Measurements from ENCODE around the gene PLXNA4.

PLXNA4 gene

GRCh38 chr7:132576721-132577085 lies 433 bp upstream of the PLXNA4 start:
- TF ChIP-seq CTCF (IDR thresholded peaks at IDR 0.05; ENCODE audit: control extremely low read depth, extremely low read depth, low read depth, missing control alignments), result no peak
- DNase-seq (ENCODE audit: extremely low spot score), result no peak
- POLR2A ChIA-PET, result no interaction called here
- CTCF ChIA-PET, result no interaction called here

GRCh38 chr7:132575419-132575981 lies 770 bp downstream of the PLXNA4 start:
- POLR2A ChIA-PET, result no interaction called here

GRCh38 chr7:132574223-132574622 lies 2.0 kb downstream of the PLXNA4 start:
- POLR2A ChIA-PET, result no interaction called here
- CTCF ChIA-PET, result interaction anchor here (0.7 to 1.4 kb wide), 5 partner anchors 8 to 629 kb away, joined by 3 to 4 read pairs (median 3); no protein-coding TSS in a partner anchor
- DNase-seq (ENCODE audit: extremely low spot score), result no peak
- no peak for TF ChIP-seq CTCF (IDR thresholded peaks at IDR 0.05; ENCODE audit: control extremely low read depth, extremely low read depth, low read depth, missing control alignments)

More at GRCh38 chr7:132575419-132575981, 770 bp downstream of the PLXNA4 start:
- TF ChIP-seq CTCF (IDR thresholded peaks at IDR 0.05; ENCODE audit: control extremely low read depth, extremely low read depth, low read depth, missing control alignments), result no peak
- peak; percentile 24 for DNase-seq (ENCODE audit: extremely low spot score)
- CTCF ChIA-PET, result no interaction called here

- ChIA-PET POLR2A (no interaction called here), CTCF (interaction anchor here (1.0 to 1.4 kb wide), 3 partner anchors 9 to 255 kb away, joined by 3 to 4 read pairs (median 4); no protein-coding TSS in a partner anchor)
- no peak for TF ChIP-seq CTCF (IDR thresholded peaks at IDR 0.05; ENCODE audit: control extremely low read depth, extremely low read depth, low read depth, missing control alignments)
- no peak for DNase-seq (ENCODE audit: extremely low spot score)
Measured at GRCh38 chr7:132573251-132573955, 2.9 kb downstream of the PLXNA4 start.

GRCh38 chr7:132572526-132572925 lies 3.7 kb downstream of the PLXNA4 start:
- no peak for TF ChIP-seq CTCF (IDR thresholded peaks at IDR 0.05; ENCODE audit: control extremely low read depth, extremely low read depth, low read depth, missing control alignments)
- POLR2A ChIA-PET, result no interaction called here
- CTCF ChIA-PET, result no interaction called here
- DNase-seq (ENCODE audit: extremely low spot score), result no peak

- ChIA-PET POLR2A (no interaction called here), CTCF (interaction anchor here (3.6 kb wide), 1 partner anchor 8 kb away, joined by 18 read pairs; no protein-coding TSS in a partner anchor)
- DNase-seq (ENCODE audit: extremely low spot score), result no peak
- no peak for TF ChIP-seq CTCF (IDR thresholded peaks at IDR 0.05; ENCODE audit: control extremely low read depth, extremely low read depth, low read depth, missing control alignments)
Measured at GRCh38 chr7:132571970-132572369, 4.3 kb downstream of the PLXNA4 start.
